Cardiac muscle cell (in vitro differentiated cells and primary cell): ENCODE results near the gene TDRD9. TPM values are rescaled to one million over a fixed set of nuclear protein-coding genes. Genes with fewer than 3 reads are reported as not detected.
"Not testable (repeated sequence)": the region's sequence is repeated elsewhere in the genome, so short reads cannot be mapped to it uniquely, and the experiment has no call there.

ENCODE experiments used
- DNase-seq, 2 donors: peaks; one replicate each; pipeline versions ENCODE4 v3.0.0 to v3.0.0-alpha.2; 2010 to 2017; ENCODE audit warnings: low read depth in 1 of 2, low spot score in 1 of 2
- H3K27ac ChIP-seq: fragments of 200-600 bp; sonication (generic); 2 replicates; pipeline ENCODE4 v1.5.1; 2016
- H3K27me3 ChIP-seq: fragments of 200-600 bp; sonication (generic); 2 replicates; pipeline ENCODE4 v1.6.0; 2016; ENCODE audit warnings: control low read depth
- H3K36me3 ChIP-seq: fragments of 200-600 bp; sonication (generic); 2 replicates; pipeline ENCODE4 v1.5.1; 2016; ENCODE audit warnings: control low read depth
- H3K4me1 ChIP-seq: fragments of 200-600 bp; sonication (generic); 2 replicates; pipeline ENCODE4 v1.8.1; 2017; ENCODE audit warnings: low read depth, mild to moderate bottlenecking, mixed run types
- H3K4me3 ChIP-seq: fragments of 200-600 bp; sonication (generic); 2 replicates; pipeline ENCODE4 v1.5.1; 2016; ENCODE audit warnings: mild to moderate bottlenecking
- H3K9me3 ChIP-seq: fragments of 200-600 bp; sonication (generic); 2 replicates; pipeline ENCODE4 v1.5.1; 2017; ENCODE audit warnings: low read depth, mild to moderate bottlenecking, control low read depth
- polyA plus RNA-seq: library from polyadenylated mRNA; unstranded; fragments of >200 nt; fragmentation: Nextera tagmentation; extraction: Ambion mirVana; gene quantifications from 2 replicates; pipeline ENCODE4 v1.2.1, GENCODE V29; 2016
- total RNA-seq: library from RNA; depleted of rRNA; stranded (reverse); fragments of >200 nt; gene quantifications from 2 replicates; pipeline ENCODE4 v1.2.3, GENCODE V29; 2016
- TF ChIP-seq, protein P1 (sequence below): IDR thresholded peaks from 2 replicates; pipeline ENCODE4 v1.5.1; 2012; ENCODE audit warnings: low read depth, mild to moderate bottlenecking, low read length

TDRD9 gene
- total and polyA plus RNA-seq, 2 experiments from 2014 or later, result 0.31 TPM; not detected in 1

DNA sequence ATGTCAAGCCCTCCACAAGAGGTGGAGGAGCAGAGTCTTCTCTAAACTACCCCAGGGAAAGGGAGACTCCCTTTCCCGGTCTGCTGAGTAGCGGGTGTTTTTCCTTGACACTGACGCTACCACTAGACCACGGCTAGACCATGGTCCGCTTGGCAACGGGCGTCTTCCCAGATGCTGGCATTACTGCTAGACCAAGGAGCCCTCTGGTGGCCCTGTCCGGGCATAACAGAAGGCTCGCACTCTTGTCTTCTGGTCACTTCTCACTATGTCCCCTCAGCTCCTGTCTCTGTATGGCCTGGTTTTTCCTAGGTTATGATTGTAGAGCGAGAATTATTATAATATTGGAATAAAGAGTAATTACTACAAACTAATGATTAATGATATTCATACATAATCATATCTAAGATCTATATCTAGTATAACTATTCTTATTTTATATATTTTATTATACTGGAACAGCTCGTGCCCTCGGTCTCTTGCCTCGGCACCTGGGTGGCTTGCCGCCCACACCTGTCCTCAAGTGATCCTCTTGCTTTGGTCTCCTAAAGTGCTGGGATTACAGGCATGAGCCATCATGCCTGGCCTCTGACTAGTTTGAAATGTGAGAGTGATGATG, 52.5 kb downstream of the TDRD9 start:
- H3K27ac ChIP-seq, H3K9me3 ChIP-seq, H3K4me3 ChIP-seq, H3K36me3 ChIP-seq, H3K4me1 ChIP-seq, H3K27me3 ChIP-seq: not testable (repeated sequence)
- TF ChIP-seq, protein P1, sequence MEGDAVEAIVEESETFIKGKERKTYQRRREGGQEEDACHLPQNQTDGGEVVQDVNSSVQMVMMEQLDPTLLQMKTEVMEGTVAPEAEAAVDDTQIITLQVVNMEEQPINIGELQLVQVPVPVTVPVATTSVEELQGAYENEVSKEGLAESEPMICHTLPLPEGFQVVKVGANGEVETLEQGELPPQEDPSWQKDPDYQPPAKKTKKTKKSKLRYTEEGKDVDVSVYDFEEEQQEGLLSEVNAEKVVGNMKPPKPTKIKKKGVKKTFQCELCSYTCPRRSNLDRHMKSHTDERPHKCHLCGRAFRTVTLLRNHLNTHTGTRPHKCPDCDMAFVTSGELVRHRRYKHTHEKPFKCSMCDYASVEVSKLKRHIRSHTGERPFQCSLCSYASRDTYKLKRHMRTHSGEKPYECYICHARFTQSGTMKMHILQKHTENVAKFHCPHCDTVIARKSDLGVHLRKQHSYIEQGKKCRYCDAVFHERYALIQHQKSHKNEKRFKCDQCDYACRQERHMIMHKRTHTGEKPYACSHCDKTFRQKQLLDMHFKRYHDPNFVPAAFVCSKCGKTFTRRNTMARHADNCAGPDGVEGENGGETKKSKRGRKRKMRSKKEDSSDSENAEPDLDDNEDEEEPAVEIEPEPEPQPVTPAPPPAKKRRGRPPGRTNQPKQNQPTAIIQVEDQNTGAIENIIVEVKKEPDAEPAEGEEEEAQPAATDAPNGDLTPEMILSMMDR, result peak; percentile 50
- peak; percentile 34 to 49 for DNase-seq

DNA sequence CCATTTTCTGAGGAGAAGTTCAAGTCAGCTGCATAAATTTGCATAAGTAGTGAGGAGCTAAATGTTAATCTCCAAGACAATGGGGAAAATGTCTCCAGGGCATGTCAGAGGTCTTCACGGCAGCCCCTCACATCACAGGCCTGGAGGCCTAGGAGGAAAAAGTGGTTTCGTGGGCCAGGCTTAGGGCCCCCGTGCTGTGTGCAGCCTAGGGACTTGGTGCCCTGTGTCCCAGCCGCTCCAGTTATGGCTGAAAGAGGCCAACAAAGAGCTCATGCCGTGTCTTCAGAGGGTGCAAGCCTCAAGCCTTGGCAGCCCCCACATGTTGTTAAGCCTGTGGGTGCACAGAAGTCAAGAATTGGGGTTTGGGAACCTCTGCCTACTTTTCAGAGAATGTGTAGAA, 55.9 kb downstream of the TDRD9 start:
- H3K9me3 ChIP-seq, result no peaks in the 10 kb centered on the region
- H3K36me3 ChIP-seq, result no peaks in the 10 kb centered on the region
- no peak overlapping the region for H3K27ac ChIP-seq
- H3K4me3 ChIP-seq, result no peak overlapping the region
- TF ChIP-seq, protein P1, result no peak
- no peak for DNase-seq
- no peaks in the 10 kb centered on the region for H3K4me1 ChIP-seq
- H3K27me3 ChIP-seq, result no peaks in the 10 kb centered on the region

DNA sequence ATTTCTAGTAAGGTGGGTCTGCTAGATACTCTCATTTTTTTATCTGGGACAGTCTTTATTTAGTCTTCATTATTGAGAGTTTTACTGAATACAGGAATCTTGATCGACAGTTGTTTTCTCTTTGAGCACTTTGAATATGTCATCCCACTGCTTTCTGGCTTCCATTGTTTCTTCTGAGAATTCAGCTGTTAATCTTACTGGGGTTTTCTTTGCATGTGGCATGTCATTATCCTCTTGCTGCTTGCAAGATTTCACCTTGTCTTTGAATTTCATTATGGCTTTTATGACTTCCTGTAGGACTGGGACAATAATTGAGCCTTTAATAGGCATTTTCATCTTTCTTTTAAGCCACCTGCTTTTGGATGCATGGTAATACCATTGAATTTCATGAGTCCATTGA, 60.8 kb downstream of the TDRD9 start:
- no peak overlapping the region for H3K4me3 ChIP-seq
- H3K36me3 ChIP-seq, result no peaks in the 10 kb centered on the region
- no peak overlapping the region for H3K27ac ChIP-seq
- TF ChIP-seq, protein P1, result no peak
- H3K27me3 ChIP-seq, result no peaks in the 10 kb centered on the region
- DNase-seq, result no peak
- H3K4me1 ChIP-seq, result no peaks in the 10 kb centered on the region
- no peaks in the 10 kb centered on the region for H3K9me3 ChIP-seq

DNA sequence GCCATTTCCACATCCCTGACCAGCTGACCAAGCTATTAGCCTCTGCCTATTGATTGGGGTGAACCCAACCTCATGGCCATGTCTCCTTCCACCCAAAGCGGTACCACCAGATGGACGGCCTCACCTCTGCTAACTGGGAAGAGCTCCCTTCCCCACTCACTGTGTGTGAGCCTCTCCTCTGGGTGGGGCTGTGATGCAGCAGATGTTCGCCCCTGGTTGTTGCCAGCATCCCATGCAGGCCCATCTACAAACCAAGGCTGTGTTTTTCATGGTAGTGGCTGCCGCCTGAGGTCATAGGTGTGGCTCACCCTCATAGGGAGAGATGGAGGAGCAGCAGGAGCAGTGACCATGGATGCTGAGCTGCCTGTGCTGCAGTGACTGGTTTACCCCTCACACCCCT, 61.7 kb downstream of the TDRD9 start:
- Histone ChIP-seq H3K36me3 (no peaks in the 10 kb centered on the region), H3K9me3 (no peaks in the 10 kb centered on the region), H3K4me1 (no peaks in the 10 kb centered on the region), H3K4me3 (no peak overlapping the region), H3K27ac (no peak overlapping the region), H3K27me3 (no peaks in the 10 kb centered on the region)
- no peak for DNase-seq
- TF ChIP-seq, protein P1, result no peak

DNA sequence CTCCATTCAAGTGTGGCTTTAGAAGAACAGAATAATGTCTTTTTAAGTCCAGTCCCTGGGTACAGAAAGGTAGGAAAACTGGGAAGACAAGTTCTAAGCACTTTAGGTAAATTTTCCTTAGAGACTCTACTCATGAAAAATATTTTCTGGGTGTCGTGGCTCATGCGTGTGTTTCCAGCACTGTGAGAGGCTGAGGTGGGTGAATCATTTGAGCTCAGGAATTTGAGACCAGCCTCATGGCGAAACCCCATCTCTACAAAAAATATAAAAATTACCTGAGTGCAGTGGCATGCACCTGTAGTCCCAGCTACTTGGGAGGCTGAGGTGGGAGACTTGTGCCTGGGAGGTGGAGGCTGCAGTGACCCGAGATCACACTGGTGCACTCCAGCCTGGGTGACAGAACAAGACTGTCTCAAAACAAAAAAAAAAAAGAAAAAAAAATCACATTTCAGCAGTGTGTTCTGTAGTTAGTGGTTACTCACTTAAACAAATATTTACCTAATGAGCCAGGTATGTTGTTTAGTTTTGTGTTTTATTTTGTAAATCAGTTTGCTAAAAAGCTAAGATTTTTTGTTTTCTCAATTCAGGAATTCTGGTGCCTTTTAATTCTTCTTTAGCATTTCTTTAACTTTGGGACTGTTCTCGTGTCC, 66.4 kb downstream of the TDRD9 start:
- Histone ChIP-seq H3K4me3 (no peak overlapping the region), H3K27ac (no peak overlapping the region), H3K27me3 (no peaks in the 10 kb centered on the region), H3K36me3 (no peaks in the 10 kb centered on the region), H3K4me1 (no peaks in the 10 kb centered on the region), H3K9me3 (no peaks in the 10 kb centered on the region)
- TF ChIP-seq, protein P1, result no peak
- no peak for DNase-seq
